Fibroblast of lung (primary cell): ENCODE data around the gene KCNIP4.

Source experiments
- EZH2 ChIP-seq: IDR thresholded peaks from 2 replicates; pipeline ENCODE4 v1.5.1; 2012; ENCODE audit warnings: low read length, control low read depth, mild to moderate bottlenecking; ENCODE audit errors: missing control alignments
- TF ChIP-seq, protein P1 (sequence below), 2 donors: IDR thresholded peaks in 1 of 2; conservative IDR thresholded peaks in 1 of 2; 1 replicate in 1 of 2; 2 replicates in 1 of 2; pipeline ENCODE4 v1.5.1; 2011 to 2012; ENCODE audit warnings: low read length in 2 of 2, control low read depth in 1 of 2, inconsistent platforms in 1 of 2, low read depth in 1 of 2, mild to moderate bottlenecking in 1 of 2

- TF ChIP-seq, protein P1, sequence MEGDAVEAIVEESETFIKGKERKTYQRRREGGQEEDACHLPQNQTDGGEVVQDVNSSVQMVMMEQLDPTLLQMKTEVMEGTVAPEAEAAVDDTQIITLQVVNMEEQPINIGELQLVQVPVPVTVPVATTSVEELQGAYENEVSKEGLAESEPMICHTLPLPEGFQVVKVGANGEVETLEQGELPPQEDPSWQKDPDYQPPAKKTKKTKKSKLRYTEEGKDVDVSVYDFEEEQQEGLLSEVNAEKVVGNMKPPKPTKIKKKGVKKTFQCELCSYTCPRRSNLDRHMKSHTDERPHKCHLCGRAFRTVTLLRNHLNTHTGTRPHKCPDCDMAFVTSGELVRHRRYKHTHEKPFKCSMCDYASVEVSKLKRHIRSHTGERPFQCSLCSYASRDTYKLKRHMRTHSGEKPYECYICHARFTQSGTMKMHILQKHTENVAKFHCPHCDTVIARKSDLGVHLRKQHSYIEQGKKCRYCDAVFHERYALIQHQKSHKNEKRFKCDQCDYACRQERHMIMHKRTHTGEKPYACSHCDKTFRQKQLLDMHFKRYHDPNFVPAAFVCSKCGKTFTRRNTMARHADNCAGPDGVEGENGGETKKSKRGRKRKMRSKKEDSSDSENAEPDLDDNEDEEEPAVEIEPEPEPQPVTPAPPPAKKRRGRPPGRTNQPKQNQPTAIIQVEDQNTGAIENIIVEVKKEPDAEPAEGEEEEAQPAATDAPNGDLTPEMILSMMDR (conservative IDR thresholded peaks at IDR 0.05 in 1 of 2, IDR thresholded peaks at IDR 0.05 in 1 of 2; ENCODE audit: low read depth in 1 of 2, low read length in 2 of 2) = no peak
- TF ChIP-seq EZH2 = no peak
Observed at GRCh38 chr4:21012851-21013331, 935.7 kb downstream of the KCNIP4 start.
